Smooth muscle cell of the pulmonary artery (primary cell): ENCODE measurements around the gene GLYATL1. TPM values are rescaled to one million over a fixed set of nuclear protein-coding genes. Genes with fewer than 3 reads are reported as not detected.

Experiments used
- total RNA-seq: library from RNA; depleted of rRNA; stranded (reverse); fragments of >200 nt; gene quantifications from 2 replicates; pipeline ENCODE4 v1.2.3, GENCODE V29; 2014

Gene GLYATL1
- 0.13 and 0.26 TPM in 2 replicates for total RNA-seq

GRCh38 chr11:58939277-58939676, at the start of gene GLYATL1:
Gene GLYATL1, plus strand, starts transcription at chr11:58939488. Its CDS starts 7,600 bp downstream, at chr11:58947088.

Other genes with a start within 250 kb of the GLYATL1 start
- not detected in 2 replicates for gene GLYAT, start 207.5 kb upstream of the GLYATL1 start, total RNA-seq
- gene GLYATL2, start 94.8 kb upstream of the GLYATL1 start, total RNA-seq: 0.78 and 1.1 TPM in 2 replicates
- not detected in 2 replicates for gene GLYATL1B, start 146.8 kb downstream of the GLYATL1 start, total RNA-seq
- gene FAM111B, start 167.7 kb downstream of the GLYATL1 start, total RNA-seq: 2.0 and 4.2 TPM in 2 replicates
- 28.1 and 33.0 TPM in 2 replicates for gene FAM111A, start 203.4 kb downstream of the GLYATL1 start, total RNA-seq
- 0.79 and 3.8 TPM in 2 replicates for gene DTX4, start 232.6 kb downstream of the GLYATL1 start, total RNA-seq